ENCODE measurements around the gene GALNT8. TPM values are rescaled to one million over a fixed set of nuclear protein-coding genes. Genes with fewer than 3 reads are reported as not detected.

Gene GALNT8
- total RNA-seq, 1 donor from 2014 or later, result 0.77 TPM

DNA sequence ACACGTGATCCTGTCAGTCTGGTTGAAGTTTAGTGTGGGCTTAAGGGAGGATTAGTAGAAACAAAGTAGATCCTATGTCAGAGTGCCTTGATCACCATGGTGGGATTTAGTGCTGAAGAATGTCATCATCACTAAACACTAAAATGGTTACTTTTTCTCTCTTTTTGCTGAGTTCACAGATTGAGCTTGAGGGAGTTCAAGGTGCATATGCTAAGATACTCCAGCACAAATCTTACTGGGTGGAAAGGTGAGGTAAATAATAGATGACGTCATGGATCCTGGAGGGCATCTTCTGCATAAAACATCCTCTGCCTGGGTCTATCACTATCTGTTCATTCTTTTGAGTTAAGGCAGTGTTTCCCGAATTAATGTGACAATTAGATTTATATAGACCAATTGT, 4.9 kb downstream of the GALNT8 start:
- DNase-seq, result no peak
- no peak for ATAC-seq
- Histone ChIP-seq H3K36me3 (no peaks in the 10 kb centered on the region), H3K27ac (no peak overlapping the region), H3K4me3 (no peak overlapping the region), H3K27me3 (ENCODE audit: low read depth) (peaks cover 6% of the 10 kb centered on the region), H3K9me3 (no peaks in the 10 kb centered on the region), H3K4me1 (no peaks in the 10 kb centered on the region)
- no peak for TF ChIP-seq CTCF (IDR thresholded peaks at IDR 0.05)
- intact Hi-C loops (cut with DNase I), result no loop called here

- no peak for DNase-seq
- intact Hi-C loops (cut with DNase I), result no loop called here
- no peak for TF ChIP-seq CTCF (IDR thresholded peaks at IDR 0.05)
- H3K27ac ChIP-seq, result no peak overlapping the region
- no peaks in the 10 kb centered on the region for H3K9me3 ChIP-seq
- ATAC-seq, result no peak
- H3K27me3 ChIP-seq (ENCODE audit: low read depth), result no peaks in the 10 kb centered on the region
- H3K36me3 ChIP-seq, result no peaks in the 10 kb centered on the region
- no peak overlapping the region for H3K4me3 ChIP-seq
- H3K4me1 ChIP-seq, result no peaks in the 10 kb centered on the region
Measured at GRCh38 chr12:4734625-4735340, 14.6 kb downstream of the GALNT8 start.

- Histone ChIP-seq H3K27ac (no peak overlapping the region), H3K36me3 (no peaks in the 10 kb centered on the region), H3K4me3 (no peak overlapping the region), H3K4me1 (no peaks in the 10 kb centered on the region), H3K27me3 (ENCODE audit: low read depth) (no peaks in the 10 kb centered on the region), H3K9me3 (no peaks in the 10 kb centered on the region)
- intact Hi-C loops (cut with DNase I), result no loop called here
- no peak for DNase-seq
- no peak for TF ChIP-seq CTCF (IDR thresholded peaks at IDR 0.05)
- no peak for ATAC-seq
Measured at GRCh38 chr12:4736091-4736490, 15.9 kb downstream of the GALNT8 start.

DNA sequence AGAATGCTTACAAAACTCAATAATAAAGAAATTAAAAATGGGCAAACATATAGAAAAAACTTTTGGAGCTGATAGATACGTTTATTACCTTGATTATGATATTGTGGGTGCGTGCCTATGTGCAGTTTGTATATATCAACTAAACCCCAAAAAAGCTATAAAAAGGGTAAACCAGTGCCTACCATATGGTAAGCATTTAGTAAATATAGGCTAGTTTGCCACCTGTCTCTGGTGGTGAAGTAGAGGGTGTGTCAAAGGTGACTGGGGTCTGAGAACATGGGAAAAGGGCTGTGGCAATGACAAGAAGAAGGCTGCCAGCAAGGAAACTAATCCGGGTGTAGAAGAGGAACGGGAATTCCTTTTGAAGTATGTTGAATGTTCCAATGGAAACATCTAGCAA, 18.3 kb downstream of the GALNT8 start:
- intact Hi-C loops (cut with DNase I), result no loop called here
- ATAC-seq (no peak), DNase-seq (no peak)
- no peak for TF ChIP-seq CTCF (IDR thresholded peaks at IDR 0.05)
- no peaks in the 10 kb centered on the region for H3K27me3 ChIP-seq (ENCODE audit: low read depth)
- no peak overlapping the region for H3K27ac ChIP-seq
- no peak overlapping the region for H3K4me3 ChIP-seq
- H3K36me3 ChIP-seq, result no peaks in the 10 kb centered on the region
- H3K9me3 ChIP-seq, result no peaks in the 10 kb centered on the region
- no peaks in the 10 kb centered on the region for H3K4me1 ChIP-seq

- Histone ChIP-seq H3K4me1 (no peaks in the 10 kb centered on the region), H3K27me3 (ENCODE audit: low read depth) (no peaks in the 10 kb centered on the region), H3K4me3 (no peak overlapping the region), H3K27ac (no peak overlapping the region), H3K9me3 (no peaks in the 10 kb centered on the region), H3K36me3 (no peaks in the 10 kb centered on the region)
- intact Hi-C loops (cut with DNase I), result no loop called here
- DNase-seq, result no peak
- no peak for TF ChIP-seq CTCF (IDR thresholded peaks at IDR 0.05)
- no peak for ATAC-seq
Measured at GRCh38 chr12:4742416-4742970, 22.3 kb downstream of the GALNT8 start.
